H1 (cell line): ENCODE measurements around the gene CHRNA10. TPM values are rescaled to one million over a fixed set of nuclear protein-coding genes. Genes with fewer than 3 reads are reported as not detected.

Source experiments
- CTCF ChIA-PET: fragments of 300-600 bp; sonication (Branson Sonifier 250); formaldehyde crosslinking; loops from one replicate; lab custom pipeline; 2021; ENCODE audit not compliant: partially characterized antibody; lab: Charles Lee
- POLR2A ChIA-PET: fragments of 300-600 bp; sonication (Branson Sonifier 250); formaldehyde crosslinking; loops from one replicate; lab custom pipeline; 2021; ENCODE audit warnings: inconsistent platforms; ENCODE audit not compliant: partially characterized antibody; lab: Charles Lee
- DNase-seq, 2 experiments: peaks; one replicate each; pipeline versions ENCODE4 v3.0.0 to v3.0.0-alpha.2; 2010 to 2022; ENCODE audit warnings: low spot score in 2 of 2, low read depth in 1 of 2, mixed read lengths in 1 of 2
- FAIRE-seq: peaks from 2 replicates; lab custom pipeline; 2011; peaks lifted over from hg19 to GRCh38; lab: Jason Lieb, UNC
- H2AFZ ChIP-seq: 2 replicates; pipeline ENCODE4 v1.8.1; 2012; ENCODE audit warnings: low read length, inconsistent platforms
- H2AK5ac ChIP-seq: 2 replicates; pipeline ENCODE4 v1.6.1; 2013; ENCODE audit warnings: low read depth, low read length
- H2BK120ac ChIP-seq: replicated peaks from 2 replicates; pipeline ENCODE3; 2013; ENCODE audit warnings: low read depth, low read length, inconsistent platforms
- H2BK12ac ChIP-seq: 2 replicates; pipeline ENCODE4 v1.6.1; 2013; ENCODE audit warnings: low read depth, low read length
- H2BK15ac ChIP-seq: 2 replicates; pipeline ENCODE4 v1.6.1; 2013; ENCODE audit warnings: low read length
- H2BK20ac ChIP-seq: 2 replicates; pipeline ENCODE4 v1.6.1; 2013; ENCODE audit warnings: low read length
- H2BK5ac ChIP-seq: 2 replicates; pipeline ENCODE4 v1.6.1; 2013; ENCODE audit warnings: low read depth, low read length
- H3K14ac ChIP-seq: 2 replicates; pipeline ENCODE4 v1.6.1; 2013; ENCODE audit warnings: inconsistent platforms; ENCODE audit not compliant: insufficient read length
- H3K18ac ChIP-seq: 2 replicates; pipeline ENCODE4 v1.6.1; 2013; ENCODE audit warnings: low read length; ENCODE audit errors: extremely low read depth
- H3K23ac ChIP-seq: 2 replicates; pipeline ENCODE4 v1.6.1; 2013; ENCODE audit warnings: inconsistent platforms; ENCODE audit not compliant: insufficient read length
- H3K23me2 ChIP-seq: 2 replicates; pipeline ENCODE4 v1.6.1; 2013; ENCODE audit warnings: low read depth, low read length
- H3K27ac ChIP-seq: 2 replicates; pipeline ENCODE4 v1.6.1; 2011; ENCODE audit warnings: low read depth, low read length, inconsistent platforms
- H3K27me3 ChIP-seq, 4 experiments: replicated peaks in 1 of 4; 1 replicate in 1 of 4; 2 replicates in 3 of 4; pipeline versions ENCODE4 v1.6.1 to v1.8.1; 2011 to 2013; ENCODE audit warnings: low read length in 3 of 4, mild to moderate bottlenecking in 3 of 4, inconsistent platforms in 2 of 4, mixed read lengths in 2 of 4, moderate library complexity in 1 of 4; ENCODE audit not compliant: control insufficient read depth in 3 of 4, insufficient read depth in 3 of 4; ENCODE audit errors: extremely low read depth in 1 of 4
- H3K36me3 ChIP-seq, 4 experiments: 2 replicates each; pipeline versions ENCODE4 v1.6.1 to v1.8.1; 2011 to 2013; ENCODE audit warnings: mild to moderate bottlenecking in 4 of 4, low read length in 3 of 4, moderate library complexity in 2 of 4, control low read depth in 1 of 4, inconsistent platforms in 1 of 4; ENCODE audit not compliant: insufficient read depth in 4 of 4, control insufficient read depth in 2 of 4
- H3K4ac ChIP-seq: replicated peaks from 2 replicates; pipeline ENCODE3; 2013; ENCODE audit warnings: low read length, low read depth, mixed read lengths, inconsistent platforms; ENCODE audit not compliant: insufficient read length
- H3K4me1 ChIP-seq, 4 experiments: replicated peaks in 1 of 4; 1 replicate in 1 of 4; 2 replicates in 3 of 4; pipeline versions ENCODE4 v1.6.1 to v1.8.1; 2011 to 2013; ENCODE audit warnings: low read length in 3 of 4, inconsistent platforms in 2 of 4, mixed read lengths in 1 of 4; ENCODE audit not compliant: insufficient read depth in 4 of 4, control insufficient read depth in 3 of 4
- H3K4me2 ChIP-seq, 2 experiments: 2 replicates each; pipeline versions ENCODE4 v1.6.1 to v1.8.1; 2011 to 2013; ENCODE audit warnings: low read depth in 2 of 2, low read length in 2 of 2, control low read depth in 1 of 2, inconsistent platforms in 1 of 2, mild to moderate bottlenecking in 1 of 2; ENCODE audit not compliant: insufficient read depth in 1 of 2
- H3K4me3 ChIP-seq, 4 experiments: fragments of 200-600, 300-600 bp in 1 of 4; sonication (generic), shearing (Covaris generic), sonication (Bioruptor Twin) in 1 of 4; 2 replicates each; pipeline versions ENCODE4 v1.5.1 to v1.8.1; 2011 to 2016; ENCODE audit warnings: low read length in 4 of 4, low read depth in 3 of 4, control low read depth in 2 of 4, inconsistent platforms in 2 of 4, mild to moderate bottlenecking in 2 of 4, mixed read lengths in 1 of 4, moderate library complexity in 1 of 4; ENCODE audit not compliant: insufficient read depth in 2 of 4; ENCODE audit errors: extremely low read depth in 1 of 4
- H3K56ac ChIP-seq: replicated peaks from 2 replicates; pipeline ENCODE3; 2013; ENCODE audit warnings: low read depth, mild to moderate bottlenecking, mixed read lengths, low read length, inconsistent platforms; ENCODE audit not compliant: insufficient read length
- H3K79me1 ChIP-seq: 2 replicates; pipeline ENCODE4 v1.6.1; 2013; ENCODE audit warnings: low read depth, low read length, control low read depth
- H3K79me2 ChIP-seq, 2 experiments: 2 replicates each; pipeline versions ENCODE4 v1.6.1 to v1.8.1; 2012 to 2013; ENCODE audit warnings: low read length in 2 of 2, mild to moderate bottlenecking in 2 of 2, inconsistent platforms in 1 of 2; ENCODE audit not compliant: insufficient read depth in 2 of 2, control insufficient read depth in 1 of 2
- H3K9ac ChIP-seq, 4 experiments: replicated peaks in 1 of 4; 1 replicate in 1 of 4; 2 replicates in 3 of 4; pipeline versions ENCODE4 v1.6.1 to v1.8.1; 2011 to 2013; ENCODE audit warnings: low read depth in 3 of 4, low read length in 3 of 4, control low read depth in 2 of 4, mild to moderate bottlenecking in 2 of 4, moderate library complexity in 2 of 4, inconsistent platforms in 1 of 4; ENCODE audit errors: extremely low read depth in 1 of 4
- H3K9me3 ChIP-seq, 2 experiments: 2 replicates each; pipeline versions ENCODE4 v1.6.1 to v1.8.1; 2012 to 2013; ENCODE audit warnings: mild to moderate bottlenecking in 2 of 2, moderate library complexity in 2 of 2, control low read depth in 1 of 2, inconsistent platforms in 1 of 2, low read depth in 1 of 2, low read length in 1 of 2, mixed read lengths in 1 of 2; ENCODE audit not compliant: insufficient read depth in 2 of 2
- H4K20me1 ChIP-seq, 2 experiments: replicated peaks in 1 of 2; 2 replicates each; pipeline versions ENCODE3 to v1.8.1; 2011 to 2013; ENCODE audit warnings: inconsistent platforms in 2 of 2, low read length in 2 of 2, mild to moderate bottlenecking in 1 of 2; ENCODE audit not compliant: insufficient read depth in 2 of 2, control insufficient read depth in 1 of 2
- H4K5ac ChIP-seq: 2 replicates; pipeline ENCODE4 v1.6.1; 2013; ENCODE audit warnings: low read length, low read depth, mixed read lengths, inconsistent platforms; ENCODE audit not compliant: insufficient read length
- H4K8ac ChIP-seq: 2 replicates; pipeline ENCODE4 v1.8.0; 2013; ENCODE audit warnings: mild to moderate bottlenecking, moderate library complexity, low read length, inconsistent platforms; ENCODE audit not compliant: insufficient read depth; ENCODE audit errors: extremely low read depth
- H4K91ac ChIP-seq: replicated peaks from 2 replicates; pipeline ENCODE3; 2013; ENCODE audit warnings: low read length, mixed read lengths, inconsistent platforms; ENCODE audit not compliant: insufficient read length
- CEBPB ChIP-seq: IDR thresholded peaks from 2 replicates; pipeline ENCODE4 v1.6.1; 2012; ENCODE audit warnings: low read depth, low read length
- CTBP2 ChIP-seq: IDR thresholded peaks from 2 replicates; pipeline ENCODE4 v1.7.0; 2011; ENCODE audit warnings: borderline replicate concordance, mild to moderate bottlenecking, moderate library complexity, mixed read lengths, low read length; ENCODE audit not compliant: insufficient read depth, insufficient read length
- EZH2 ChIP-seq: fragments of 200-600 bp; sonication (generic); IDR thresholded peaks from 2 replicates; pipeline ENCODE4 v1.7.1; 2012; ENCODE audit warnings: low read depth, mild to moderate bottlenecking, moderate library complexity, low read length, inconsistent platforms; ENCODE audit not compliant: severe bottlenecking
- GABPA ChIP-seq: IDR thresholded peaks from 2 replicates; pipeline ENCODE4 v1.6.1; 2011; ENCODE audit warnings: mild to moderate bottlenecking, low read length, moderate library complexity, borderline replicate concordance; ENCODE audit not compliant: insufficient read depth
- HDAC6 ChIP-seq: IDR thresholded peaks from one replicate; pipeline ENCODE4 v1.7.1; 2012; ENCODE audit warnings: low read depth, mild to moderate bottlenecking, inconsistent platforms, low read length, moderate library complexity
- KDM4A ChIP-seq: IDR thresholded peaks from one replicate; pipeline ENCODE4 v1.7.1; 2012; ENCODE audit warnings: low read depth, mild to moderate bottlenecking, moderate library complexity, low read length, inconsistent platforms; ENCODE audit not compliant: severe bottlenecking
- NRF1 ChIP-seq: IDR thresholded peaks from 2 replicates; pipeline ENCODE4 v1.6.1; 2011; ENCODE audit warnings: mild to moderate bottlenecking, low read depth, low read length, improper control_type of control experiment
- SP1 ChIP-seq: IDR thresholded peaks from 2 replicates; pipeline ENCODE4 v1.6.1; 2011; ENCODE audit warnings: low read depth, low read length
- WGBS, 2 experiments: shearing (Covaris generic) in 1 of 2; methylation state at CpG; one replicate each; pipeline versions ENCODE4 v1.1.6 to v1.1.7; 2013 to 2015; ENCODE audit warnings: low lambda C conversion rate in 2 of 2, mixed read lengths in 2 of 2, inconsistent platforms in 1 of 2, low coverage in 1 of 2, missing lambda C conversion rate in 1 of 2; ENCODE audit not compliant: insufficient replicate concordance in 2 of 2, insufficient coverage in 1 of 2, insufficient read length in 1 of 2; ENCODE audit errors: extremely low coverage in 1 of 2, missing lambda C conversion rate in 1 of 2; 5-methylcytosine and 5-hydroxymethylcytosine counted together
- polyA plus RNA-seq, 7 experiments: library from polyadenylated mRNA; depleted of rRNA in 3 of 7; stranded (reverse) in 5 of 7; unstranded in 2 of 7; fragments of >200 nt in 5 of 7; fragments of 200-250 nt in 2 of 7; gene quantifications; 1 replicate in 5 of 7; 2 replicates in 1 of 7; 4 replicates in 1 of 7; pipeline versions ENCODE4 v1.2.1 to v1.2.3, GENCODE V29; 2011 to 2013; ENCODE audit warnings: missing spikeins in 2 of 7, mixed read lengths in 2 of 7
- total RNA-seq: library from RNA; stranded (reverse); fragmentation: NEBNext Ultra II Directional; extraction: Animal tissue kit (Norgen Biotek cat#: 25700); gene quantifications from 2 replicates; pipeline ENCODE4 v1.2.1, GENCODE V29; 2021
- TF ChIP-seq, protein P1 (sequence below), 3 experiments: IDR thresholded peaks; 1 replicate in 2 of 3; 2 replicates in 1 of 3; pipeline versions ENCODE4 v1.5.1 to v1.6.1; 2011; ENCODE audit warnings: low read length in 3 of 3, mild to moderate bottlenecking in 3 of 3, inconsistent platforms in 2 of 3, low read depth in 1 of 3, moderate library complexity in 1 of 3; ENCODE audit not compliant: insufficient read depth in 1 of 3; ENCODE audit errors: control extremely low read depth in 1 of 3
- TF ChIP-seq, protein P2 (sequence below): IDR thresholded peaks from 2 replicates; pipeline ENCODE4 v1.6.1; 2012; ENCODE audit warnings: low read length, inconsistent platforms

Gene CHRNA10
- total and polyA plus RNA-seq, 2 of the 8 experiments (the other 6 are each of a cell fraction or from before 2014, with no cell fraction given) = 0.68 to 1.3 TPM

DNA sequence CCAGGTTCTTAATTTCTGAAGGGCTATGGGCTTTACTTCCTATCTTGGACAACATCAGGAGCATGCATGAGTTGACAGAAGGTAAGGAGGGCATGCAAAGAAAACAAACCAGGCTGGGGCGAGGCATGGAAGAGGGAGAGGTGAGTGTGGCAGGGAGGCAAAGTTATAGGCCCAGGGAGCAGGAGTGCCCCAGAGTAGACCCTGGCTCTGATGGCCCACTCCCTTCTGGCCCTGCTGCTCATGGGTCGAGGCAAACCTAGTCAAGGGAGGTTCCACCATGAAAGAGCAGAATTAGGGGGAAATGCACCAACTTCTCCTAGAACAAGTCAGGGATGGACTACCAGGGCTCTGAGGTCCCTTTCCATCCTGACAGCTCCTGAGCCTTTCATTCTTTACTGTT is 10.2 kb downstream of the CHRNA10 start:
- H4K20me1 ChIP-seq = no peaks in the 10 kb centered on the region
- no peak for DNase-seq
- no peak overlapping the region for H3K27ac ChIP-seq
- H3K9me3 ChIP-seq = no peaks in the 10 kb centered on the region
- ChIA-PET POLR2A (no interaction called here), CTCF (interaction anchor here (0.5 kb wide), 1 partner anchor 50 kb away, joined by 3 read pairs; no protein-coding TSS in a partner anchor)
- H2BK120ac ChIP-seq = no peak overlapping the region
- H3K23ac ChIP-seq = no peak overlapping the region
- no peaks in the 10 kb centered on the region for H3K79me1 ChIP-seq
- 80% methylated on average over 2 of the region's 2 CpGs; no CpG with 5 or more reads in 1 of the 2 experiments for WGBS, 2 experiments
- no peaks in the 10 kb centered on the region for H3K4me1 ChIP-seq
- no peak overlapping the region for H3K18ac ChIP-seq
- no peak overlapping the region for H4K5ac ChIP-seq
- no peak overlapping the region for H2BK20ac ChIP-seq
- H3K23me2 ChIP-seq = no peaks in the 10 kb centered on the region
- H3K4me3 ChIP-seq = no peak overlapping the region
- H4K8ac ChIP-seq = no peak overlapping the region
- H2BK12ac ChIP-seq = no peak overlapping the region
- H2AK5ac ChIP-seq = no peak overlapping the region
- TF ChIP-seq, protein P1, sequence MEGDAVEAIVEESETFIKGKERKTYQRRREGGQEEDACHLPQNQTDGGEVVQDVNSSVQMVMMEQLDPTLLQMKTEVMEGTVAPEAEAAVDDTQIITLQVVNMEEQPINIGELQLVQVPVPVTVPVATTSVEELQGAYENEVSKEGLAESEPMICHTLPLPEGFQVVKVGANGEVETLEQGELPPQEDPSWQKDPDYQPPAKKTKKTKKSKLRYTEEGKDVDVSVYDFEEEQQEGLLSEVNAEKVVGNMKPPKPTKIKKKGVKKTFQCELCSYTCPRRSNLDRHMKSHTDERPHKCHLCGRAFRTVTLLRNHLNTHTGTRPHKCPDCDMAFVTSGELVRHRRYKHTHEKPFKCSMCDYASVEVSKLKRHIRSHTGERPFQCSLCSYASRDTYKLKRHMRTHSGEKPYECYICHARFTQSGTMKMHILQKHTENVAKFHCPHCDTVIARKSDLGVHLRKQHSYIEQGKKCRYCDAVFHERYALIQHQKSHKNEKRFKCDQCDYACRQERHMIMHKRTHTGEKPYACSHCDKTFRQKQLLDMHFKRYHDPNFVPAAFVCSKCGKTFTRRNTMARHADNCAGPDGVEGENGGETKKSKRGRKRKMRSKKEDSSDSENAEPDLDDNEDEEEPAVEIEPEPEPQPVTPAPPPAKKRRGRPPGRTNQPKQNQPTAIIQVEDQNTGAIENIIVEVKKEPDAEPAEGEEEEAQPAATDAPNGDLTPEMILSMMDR (IDR thresholded peaks at IDR 0.05; ENCODE audit: control extremely low read depth in 1 of 3, insufficient read depth in 1 of 3, low read depth in 1 of 3, low read length in 3 of 3) = no peak
- TF ChIP-seq CTBP2 = no peak
- no peak for TF ChIP-seq GABPA
- TF ChIP-seq HDAC6 = no peak
- TF ChIP-seq EZH2 = no peak
- TF ChIP-seq NRF1 = no peak
- no peak for TF ChIP-seq SP1
- no peak for TF ChIP-seq KDM4A
- TF ChIP-seq, protein P2, sequence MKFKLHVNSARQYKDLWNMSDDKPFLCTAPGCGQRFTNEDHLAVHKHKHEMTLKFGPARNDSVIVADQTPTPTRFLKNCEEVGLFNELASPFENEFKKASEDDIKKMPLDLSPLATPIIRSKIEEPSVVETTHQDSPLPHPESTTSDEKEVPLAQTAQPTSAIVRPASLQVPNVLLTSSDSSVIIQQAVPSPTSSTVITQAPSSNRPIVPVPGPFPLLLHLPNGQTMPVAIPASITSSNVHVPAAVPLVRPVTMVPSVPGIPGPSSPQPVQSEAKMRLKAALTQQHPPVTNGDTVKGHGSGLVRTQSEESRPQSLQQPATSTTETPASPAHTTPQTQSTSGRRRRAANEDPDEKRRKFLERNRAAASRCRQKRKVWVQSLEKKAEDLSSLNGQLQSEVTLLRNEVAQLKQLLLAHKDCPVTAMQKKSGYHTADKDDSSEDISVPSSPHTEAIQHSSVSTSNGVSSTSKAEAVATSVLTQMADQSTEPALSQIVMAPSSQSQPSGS = no peak
- no peak for TF ChIP-seq CEBPB
- H4K91ac ChIP-seq = no peak overlapping the region
- no peaks in the 10 kb centered on the region; a peak in 1 of 8 replicates for H3K36me3 ChIP-seq
- no peak overlapping the region for H2BK5ac ChIP-seq
- H3K56ac ChIP-seq = no peak overlapping the region
- no peak for FAIRE-seq
- no peak overlapping the region for H3K14ac ChIP-seq
- no peak overlapping the region for H3K9ac ChIP-seq
- no peak overlapping the region for H2AFZ ChIP-seq
- no peaks in the 10 kb centered on the region for H3K27me3 ChIP-seq
- H3K4me2 ChIP-seq = no peak overlapping the region
- H2BK15ac ChIP-seq = no peak overlapping the region
- H3K4ac ChIP-seq = no peak overlapping the region
- H3K79me2 ChIP-seq = no peaks in the 10 kb centered on the region
